GM06990 (cell line): ENCODE results near the gene DCUN1D3.

Source experiments
- DNase-seq: peaks from one replicate; pipeline ENCODE4 v3.0.0-alpha.2; 2011; ENCODE audit not compliant: insufficient read length; ENCODE audit errors: extremely low read depth
- H3K27me3 ChIP-seq: replicated peaks from 2 replicates; pipeline ENCODE4 v1.6.0; 2011; ENCODE audit warnings: low read length; ENCODE audit not compliant: control insufficient read depth, insufficient read depth
- H3K36me3 ChIP-seq: 2 replicates; pipeline ENCODE4 v1.5.1; 2011; ENCODE audit warnings: low read length; ENCODE audit not compliant: control insufficient read depth, insufficient read depth
- H3K4me3 ChIP-seq: replicated peaks from 2 replicates; pipeline ENCODE4 v1.5.1; 2011; ENCODE audit warnings: low read depth, mild to moderate bottlenecking, control low read depth, low read length
- CTCF ChIP-seq: IDR thresholded peaks from 2 replicates; pipeline ENCODE4 v1.5.1; 2011; ENCODE audit warnings: low read length, control low read depth, mild to moderate bottlenecking, inconsistent platforms; ENCODE audit not compliant: insufficient read depth, poor library complexity, severe bottlenecking

Gene DCUN1D3

GRCh38 chr16:20844588-20844987, 55.6 kb downstream of the DCUN1D3 start:
- no peak for TF ChIP-seq CTCF
- Histone ChIP-seq H3K36me3 (no peaks in the 10 kb centered on the region; the same call in 1 of the 2 replicates), H3K27me3 (no peaks in the 10 kb centered on the region), H3K4me3 (no peak overlapping the region)
- DNase-seq = no peak

- no peak overlapping the region for H3K4me3 ChIP-seq
- no peak for TF ChIP-seq CTCF
- no peaks in the 10 kb centered on the region for H3K27me3 ChIP-seq
- no peak for DNase-seq
- H3K36me3 ChIP-seq = no peaks in the 10 kb centered on the region; the same call in 1 of the 2 replicates
Measured at GRCh38 chr16:20844054-20844453, 56.1 kb downstream of the DCUN1D3 start.

GRCh38 chr16:20839504-20839903, 60.7 kb downstream of the DCUN1D3 start:
- DNase-seq = no peak
- TF ChIP-seq CTCF = no peak
- no peaks in the 10 kb centered on the region; the same call in 1 of the 2 replicates for H3K36me3 ChIP-seq

GRCh38 chr16:20838240-20838639, 61.9 kb downstream of the DCUN1D3 start:
- no peak for TF ChIP-seq CTCF
- no peaks in the 10 kb centered on the region; the same call in 1 of the 2 replicates for H3K36me3 ChIP-seq
- no peak overlapping the region for H3K4me3 ChIP-seq
- no peaks in the 10 kb centered on the region for H3K27me3 ChIP-seq
- DNase-seq = no peak

More at GRCh38 chr16:20839504-20839903, 60.7 kb downstream of the DCUN1D3 start:
- Histone ChIP-seq H3K4me3 (no peak overlapping the region), H3K27me3 (no peaks in the 10 kb centered on the region)

- TF ChIP-seq CTCF = no peak
- no peak overlapping the region for H3K4me3 ChIP-seq
- no peak for DNase-seq
- H3K27me3 ChIP-seq = no peaks in the 10 kb centered on the region
- no peaks in the 10 kb centered on the region for H3K36me3 ChIP-seq
Measured at GRCh38 chr16:20833086-20833485, 67.1 kb downstream of the DCUN1D3 start.

- DNase-seq = no peak
- H3K4me3 ChIP-seq = no peak overlapping the region
- TF ChIP-seq CTCF = no peak
- no peaks in the 10 kb centered on the region for H3K27me3 ChIP-seq
- H3K36me3 ChIP-seq = no peaks in the 10 kb centered on the region; the same call in 1 of the 2 replicates
Measured at GRCh38 chr16:20830372-20830771, 69.8 kb downstream of the DCUN1D3 start.
